NB4 (cell line): ENCODE measurements around the gene IKZF5.

Source experiments
- DNase-seq: peaks from one replicate; pipeline ENCODE4 v3.0.0; 2010; ENCODE audit warnings: low read depth
- H3K4me3 ChIP-seq: one replicate; pipeline ENCODE4 v1.5.1; 2011; ENCODE audit warnings: mild to moderate bottlenecking, low read depth, low read length, moderate library complexity
- MYC ChIP-seq: IDR thresholded peaks from 2 replicates; pipeline ENCODE4 v1.6.1; 2011; ENCODE audit warnings: low read depth, low read length
- POLR2A ChIP-seq: IDR thresholded peaks from 2 replicates; pipeline ENCODE4 v1.6.1; 2011; ENCODE audit warnings: mild to moderate bottlenecking; ENCODE audit not compliant: insufficient read length; ENCODE audit errors: extremely low read depth
- TF ChIP-seq, protein P1 (sequence below): IDR thresholded peaks from 2 replicates; pipeline ENCODE4 v1.6.1; 2011; ENCODE audit warnings: low read depth, low read length
- TF ChIP-seq, protein P2 (sequence below): IDR thresholded peaks from one replicate; pipeline ENCODE4 v1.5.1; 2012; ENCODE audit warnings: low read depth, low read length

Gene IKZF5

DNA sequence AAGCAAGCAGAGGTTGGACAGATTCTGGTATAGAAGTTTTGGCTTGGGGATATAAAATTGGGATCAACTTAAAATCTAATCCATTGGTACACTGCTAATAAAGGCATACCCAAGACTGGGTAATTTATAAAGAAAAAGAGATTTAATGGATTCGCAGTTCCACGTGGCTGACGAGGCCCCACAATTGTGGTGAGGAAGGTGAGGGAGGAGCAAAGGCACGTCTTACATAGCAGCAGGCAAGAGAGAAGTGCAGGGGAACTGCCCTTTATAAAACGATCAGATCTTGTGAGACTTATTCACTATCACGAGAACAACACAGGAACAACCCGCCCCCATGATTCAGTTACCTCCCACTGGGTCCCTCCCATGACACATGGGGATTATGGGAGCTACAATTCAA lies 9.9 kb upstream of the IKZF5 start:
- DNase-seq = no peak
- TF ChIP-seq, protein P1, sequence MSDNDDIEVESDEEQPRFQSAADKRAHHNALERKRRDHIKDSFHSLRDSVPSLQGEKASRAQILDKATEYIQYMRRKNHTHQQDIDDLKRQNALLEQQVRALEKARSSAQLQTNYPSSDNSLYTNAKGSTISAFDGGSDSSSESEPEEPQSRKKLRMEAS = no peak
- TF ChIP-seq MYC (no peak), POLR2A (no peak)
- TF ChIP-seq, protein P2, sequence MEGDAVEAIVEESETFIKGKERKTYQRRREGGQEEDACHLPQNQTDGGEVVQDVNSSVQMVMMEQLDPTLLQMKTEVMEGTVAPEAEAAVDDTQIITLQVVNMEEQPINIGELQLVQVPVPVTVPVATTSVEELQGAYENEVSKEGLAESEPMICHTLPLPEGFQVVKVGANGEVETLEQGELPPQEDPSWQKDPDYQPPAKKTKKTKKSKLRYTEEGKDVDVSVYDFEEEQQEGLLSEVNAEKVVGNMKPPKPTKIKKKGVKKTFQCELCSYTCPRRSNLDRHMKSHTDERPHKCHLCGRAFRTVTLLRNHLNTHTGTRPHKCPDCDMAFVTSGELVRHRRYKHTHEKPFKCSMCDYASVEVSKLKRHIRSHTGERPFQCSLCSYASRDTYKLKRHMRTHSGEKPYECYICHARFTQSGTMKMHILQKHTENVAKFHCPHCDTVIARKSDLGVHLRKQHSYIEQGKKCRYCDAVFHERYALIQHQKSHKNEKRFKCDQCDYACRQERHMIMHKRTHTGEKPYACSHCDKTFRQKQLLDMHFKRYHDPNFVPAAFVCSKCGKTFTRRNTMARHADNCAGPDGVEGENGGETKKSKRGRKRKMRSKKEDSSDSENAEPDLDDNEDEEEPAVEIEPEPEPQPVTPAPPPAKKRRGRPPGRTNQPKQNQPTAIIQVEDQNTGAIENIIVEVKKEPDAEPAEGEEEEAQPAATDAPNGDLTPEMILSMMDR = no peak
- H3K4me3 ChIP-seq = no peak overlapping the region

DNA sequence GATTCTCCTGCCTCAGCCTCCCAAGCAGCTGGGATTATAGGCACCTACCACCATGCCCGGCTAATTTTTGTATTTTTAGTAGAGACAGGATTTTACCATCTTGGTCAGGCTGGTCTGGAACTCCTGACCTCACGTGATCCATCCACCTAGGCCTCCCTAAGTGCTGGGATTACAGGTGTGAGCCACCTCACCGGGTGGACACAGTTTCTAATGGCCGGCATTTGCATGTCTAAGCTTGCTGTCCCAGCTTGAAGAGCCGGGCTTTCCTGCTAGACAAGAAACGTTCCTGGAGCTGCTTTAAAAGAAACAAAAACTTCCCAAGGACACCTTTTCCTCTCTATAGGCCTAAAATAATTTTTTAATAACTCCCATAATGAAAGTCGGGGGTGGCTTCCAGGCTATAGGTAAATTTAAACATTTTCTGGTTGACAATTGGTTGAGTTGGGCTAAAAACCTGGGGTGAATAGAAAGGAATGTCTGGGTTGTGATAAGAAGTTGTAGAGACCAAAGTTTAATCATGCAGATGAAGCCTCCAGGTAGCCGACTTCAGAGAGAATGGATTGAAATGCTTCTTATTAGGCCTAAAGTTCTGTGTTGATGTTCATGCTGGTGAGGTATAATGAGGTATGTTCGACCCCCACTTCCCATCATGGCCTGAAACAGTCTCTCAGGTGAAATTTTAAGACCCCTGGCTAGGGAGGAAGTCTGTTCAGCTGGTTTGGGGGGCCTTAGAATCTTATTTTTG lies 9.0 kb upstream of the IKZF5 start:
- TF ChIP-seq POLR2A = no peak
- TF ChIP-seq, protein P2 = no peak
- no peak for DNase-seq
- H3K4me3 ChIP-seq = no peak overlapping the region

DNA sequence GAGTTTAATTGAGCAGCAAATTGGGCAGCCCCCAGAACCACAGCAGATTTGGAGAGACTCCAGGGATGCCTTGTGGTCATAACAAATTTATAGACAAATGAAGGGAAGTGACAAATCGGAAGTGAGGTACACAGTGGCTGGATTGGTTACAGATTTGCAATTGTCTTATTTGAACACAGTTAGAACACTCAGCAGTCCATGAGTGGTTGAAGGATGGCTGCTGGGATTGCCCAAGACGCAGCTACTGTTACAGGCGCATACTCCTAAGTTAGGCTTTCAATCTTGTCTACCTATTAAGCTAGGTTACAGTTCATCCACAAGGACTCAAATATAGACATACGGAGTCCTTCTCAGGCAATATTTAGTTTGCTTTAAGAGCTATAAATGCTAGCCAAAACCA lies 7.6 kb upstream of the IKZF5 start:
- DNase-seq = no peak
- no peak overlapping the region for H3K4me3 ChIP-seq
- no peak for TF ChIP-seq POLR2A
- TF ChIP-seq, protein P2 = no peak
- TF ChIP-seq, protein P1 = no peak
- TF ChIP-seq MYC = no peak

DNA sequence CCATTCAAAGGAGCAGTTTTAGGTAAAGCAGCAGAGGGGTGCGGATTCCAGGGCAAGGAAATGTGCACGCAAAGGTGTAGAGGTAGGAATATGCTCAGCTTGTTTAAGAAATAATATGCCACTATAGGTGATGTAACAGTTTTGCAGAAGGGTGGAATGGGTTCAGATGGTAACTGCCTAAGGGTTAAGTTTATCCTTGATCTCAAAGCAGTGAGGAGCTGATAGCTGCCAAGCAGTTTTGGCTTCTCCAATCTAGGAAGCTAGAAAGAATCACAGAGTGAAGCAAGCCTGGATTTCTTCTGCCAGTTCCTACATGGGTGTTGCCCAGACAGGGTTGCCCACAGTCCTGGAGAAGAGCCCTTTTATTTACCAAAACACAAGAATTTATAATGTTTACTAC lies 6.2 kb upstream of the IKZF5 start:
- TF ChIP-seq, protein P2 = no peak
- no peak for TF ChIP-seq MYC
- TF ChIP-seq, protein P1 = no peak
- no peak for TF ChIP-seq POLR2A
- no peak overlapping the region for H3K4me3 ChIP-seq
- no peak for DNase-seq

DNA sequence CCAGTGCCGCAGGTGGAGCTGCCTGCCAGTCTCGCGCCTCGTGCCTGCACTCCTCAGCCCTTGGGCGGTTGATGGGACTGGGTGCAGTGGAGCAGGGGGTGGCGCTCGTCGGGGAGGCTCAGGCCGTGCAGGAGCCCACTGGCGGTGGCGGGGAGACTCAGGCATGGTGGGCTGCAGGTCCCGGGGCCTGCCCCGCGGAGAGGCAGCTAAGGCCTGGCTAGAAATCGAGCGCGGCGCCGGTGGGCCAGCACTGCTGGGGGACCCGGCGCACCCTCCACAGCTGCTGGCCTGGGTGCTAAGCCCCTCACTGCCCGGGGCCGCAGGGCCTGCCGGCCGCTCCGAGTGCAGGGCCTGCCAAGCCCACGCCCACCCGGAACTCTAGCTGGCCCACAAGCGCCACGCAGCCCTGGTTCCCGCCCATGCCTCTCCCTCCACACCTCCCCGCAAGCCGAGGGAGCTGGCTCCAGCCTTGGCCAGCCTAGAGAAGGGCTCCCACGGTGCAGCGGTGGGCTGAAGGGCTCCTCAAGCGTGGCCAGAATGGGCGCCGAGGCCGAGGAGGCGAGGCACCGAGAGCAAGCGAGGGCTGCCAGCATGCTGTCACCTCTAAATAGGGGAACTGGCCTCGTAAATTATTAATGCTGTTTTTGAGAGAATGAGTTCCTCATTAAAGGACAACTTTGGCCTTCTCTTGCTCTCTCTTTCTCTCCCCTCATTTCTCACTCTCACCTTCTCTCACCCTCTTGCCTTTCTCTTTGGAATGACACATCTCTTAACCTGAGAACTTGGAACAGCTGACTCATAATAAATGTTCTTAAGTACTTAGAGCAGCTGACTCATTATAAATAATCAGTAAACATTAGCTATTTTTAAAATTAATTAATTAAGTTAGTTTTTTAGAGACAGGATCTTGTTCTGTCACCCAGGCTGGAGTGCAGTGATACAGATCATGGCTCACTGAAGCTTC lies 5.1 kb upstream of the IKZF5 start:
- DNase-seq = no peak

More for the DNA sequence above, 5.1 kb upstream of the IKZF5 start:
- TF ChIP-seq MYC = no peak
- TF ChIP-seq, protein P2 = no peak
- no peak for TF ChIP-seq POLR2A
- TF ChIP-seq, protein P1 = no peak
- H3K4me3 ChIP-seq = no peak overlapping the region
